ENCODE results near the gene FLNA.

Gene FLNA

GRCh38 chrX:154358011-154358410 is 16.4 kb downstream of the FLNA start:
- Histone ChIP-seq H3K36me3 (ENCODE audit: control insufficient read depth, insufficient read depth, low read length) (peaks cover 95% of the 10 kb centered on the region), H3K9me3 (ENCODE audit: control insufficient read depth, insufficient read depth, low read length) (no peaks in the 10 kb centered on the region), H3K27me3 (ENCODE audit: control insufficient read depth, insufficient read depth, low read length) (no peaks in the 10 kb centered on the region), H3K4me3 (ENCODE audit: low read length) (no peak overlapping the region), H3K4me1 (ENCODE audit: control insufficient read depth, insufficient read depth, low read length) (no peaks in the 10 kb centered on the region), H3K27ac (ENCODE audit: low read length) (no peak overlapping the region)
- DNase-seq (ENCODE audit: low read depth, low spot score), result no peak
- no CpG with 5 or more reads among the region's 11 CpGs for WGBS (ENCODE audit: insufficient coverage, insufficient read length)

GRCh38 chrX:154357205-154357604 is 17.2 kb downstream of the FLNA start:
- no peak for DNase-seq (ENCODE audit: low read depth, low spot score)
- H3K36me3 ChIP-seq (ENCODE audit: control insufficient read depth, insufficient read depth, low read length), result peaks cover 96% of the 10 kb centered on the region
- no peaks in the 10 kb centered on the region for H3K9me3 ChIP-seq (ENCODE audit: control insufficient read depth, insufficient read depth, low read length)
- WGBS (ENCODE audit: insufficient coverage, insufficient read length), result no CpG with 5 or more reads among the region's 27 CpGs
- H3K27me3 ChIP-seq (ENCODE audit: control insufficient read depth, insufficient read depth, low read length), result no peaks in the 10 kb centered on the region
- H3K4me1 ChIP-seq (ENCODE audit: control insufficient read depth, insufficient read depth, low read length), result no peaks in the 10 kb centered on the region
- H3K4me3 ChIP-seq (ENCODE audit: low read length), result no peak overlapping the region
- no peak overlapping the region for H3K27ac ChIP-seq (ENCODE audit: low read length)

GRCh38 chrX:154356596-154356995 is 17.8 kb downstream of the FLNA start:
- Histone ChIP-seq H3K4me1 (ENCODE audit: control insufficient read depth, insufficient read depth, low read length) (no peaks in the 10 kb centered on the region), H3K36me3 (ENCODE audit: control insufficient read depth, insufficient read depth, low read length) (peaks cover 95% of the 10 kb centered on the region), H3K4me3 (ENCODE audit: low read length) (no peak overlapping the region), H3K27ac (ENCODE audit: low read length) (no peak overlapping the region), H3K27me3 (ENCODE audit: control insufficient read depth, insufficient read depth, low read length) (no peaks in the 10 kb centered on the region), H3K9me3 (ENCODE audit: control insufficient read depth, insufficient read depth, low read length) (no peaks in the 10 kb centered on the region)
- no peak for DNase-seq (ENCODE audit: low read depth, low spot score)
- no CpG with 5 or more reads among the region's 13 CpGs for WGBS (ENCODE audit: insufficient coverage, insufficient read length)

GRCh38 chrX:154355776-154356140 is 18.7 kb downstream of the FLNA start:
- Histone ChIP-seq H3K4me3 (ENCODE audit: low read length) (no peak overlapping the region), H3K36me3 (ENCODE audit: control insufficient read depth, insufficient read depth, low read length) (peaks cover 97% of the 10 kb centered on the region), H3K27ac (ENCODE audit: low read length) (no peak overlapping the region), H3K9me3 (ENCODE audit: control insufficient read depth, insufficient read depth, low read length) (no peaks in the 10 kb centered on the region), H3K4me1 (ENCODE audit: control insufficient read depth, insufficient read depth, low read length) (no peaks in the 10 kb centered on the region), H3K27me3 (ENCODE audit: control insufficient read depth, insufficient read depth, low read length) (no peaks in the 10 kb centered on the region)
- no peak for DNase-seq (ENCODE audit: low read depth, low spot score)
- WGBS (ENCODE audit: insufficient coverage, insufficient read length), result no CpG with 5 or more reads among the region's 12 CpGs

DNA sequence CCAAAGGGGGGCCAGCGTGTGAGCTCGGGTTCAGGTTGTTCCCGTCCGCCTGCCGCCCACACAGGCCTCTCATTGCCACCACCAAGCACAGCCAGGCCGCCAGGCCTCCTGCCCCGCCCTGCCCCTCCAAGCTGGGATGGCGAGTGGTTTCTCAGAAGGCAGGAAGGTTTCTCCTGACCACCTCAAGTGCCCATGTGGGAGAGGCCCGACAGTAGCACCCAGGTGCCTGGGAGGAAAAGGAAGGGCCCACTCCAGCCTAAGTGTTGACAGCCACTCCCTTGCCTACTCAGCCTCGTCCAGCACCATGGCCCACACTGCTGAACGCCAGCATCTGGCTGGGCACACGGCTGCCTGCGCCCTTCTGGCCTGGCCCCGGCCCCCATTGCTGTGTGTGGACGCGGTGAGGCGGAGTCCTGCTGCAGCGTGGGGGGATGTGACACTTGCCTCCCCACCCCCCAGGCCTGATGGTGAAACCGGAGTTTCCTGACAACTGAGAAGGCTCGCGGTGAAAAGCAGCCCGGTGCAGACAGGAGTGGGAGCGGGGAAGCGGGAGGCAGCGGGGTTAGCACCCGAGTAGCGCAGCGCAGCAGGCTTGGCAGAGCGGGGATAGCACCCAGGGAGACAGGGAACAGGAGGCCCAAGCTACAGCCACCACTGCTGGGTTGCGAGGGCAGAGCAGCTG is 19.2 kb downstream of the FLNA start:
- H3K9me3 ChIP-seq (ENCODE audit: control insufficient read depth, insufficient read depth, low read length), result no peaks in the 10 kb centered on the region
- H3K36me3 ChIP-seq (ENCODE audit: control insufficient read depth, insufficient read depth, low read length), result peaks cover 96% of the 10 kb centered on the region
- no CpG with 5 or more reads among the region's 30 CpGs for WGBS (ENCODE audit: insufficient coverage, insufficient read length)
- H3K4me1 ChIP-seq (ENCODE audit: control insufficient read depth, insufficient read depth, low read length), result no peaks in the 10 kb centered on the region
- H3K27me3 ChIP-seq (ENCODE audit: control insufficient read depth, insufficient read depth, low read length), result no peaks in the 10 kb centered on the region
- H3K27ac ChIP-seq (ENCODE audit: low read length), result no peak overlapping the region
- no peak overlapping the region for H3K4me3 ChIP-seq (ENCODE audit: low read length)
- DNase-seq (ENCODE audit: low read depth, low spot score), result no peak

DNA sequence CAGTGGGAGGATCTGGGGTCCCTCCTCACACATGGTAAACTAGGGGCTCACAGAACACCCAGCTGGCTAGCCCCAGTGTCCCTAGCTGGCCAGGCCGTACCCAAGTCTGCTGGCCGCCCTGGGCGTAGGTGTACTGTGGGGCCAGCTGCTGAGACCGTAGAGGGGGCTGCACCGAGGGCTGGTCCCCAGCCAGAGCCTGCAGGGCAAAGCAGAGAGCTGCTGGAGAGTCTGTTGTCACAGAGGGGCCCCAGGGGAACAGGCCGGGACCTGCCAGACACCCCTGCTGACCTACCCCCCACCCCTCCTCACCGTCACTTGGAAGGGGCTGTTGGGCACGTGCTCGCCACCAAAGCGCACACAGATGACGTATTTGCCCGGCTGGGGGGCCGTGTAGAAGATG is 19.9 kb downstream of the FLNA start:
- no peaks in the 10 kb centered on the region for H3K27me3 ChIP-seq (ENCODE audit: control insufficient read depth, insufficient read depth, low read length)
- no peak overlapping the region for H3K27ac ChIP-seq (ENCODE audit: low read length)
- no peaks in the 10 kb centered on the region for H3K4me1 ChIP-seq (ENCODE audit: control insufficient read depth, insufficient read depth, low read length)
- no peaks in the 10 kb centered on the region for H3K9me3 ChIP-seq (ENCODE audit: control insufficient read depth, insufficient read depth, low read length)
- no CpG with 5 or more reads among the region's 13 CpGs for WGBS (ENCODE audit: insufficient coverage, insufficient read length)
- peaks cover 96% of the 10 kb centered on the region for H3K36me3 ChIP-seq (ENCODE audit: control insufficient read depth, insufficient read depth, low read length)
- H3K4me3 ChIP-seq (ENCODE audit: low read length), result no peak overlapping the region
- DNase-seq (ENCODE audit: low read depth, low spot score), result no peak

GRCh38 chrX:154354013-154354412 is 20.4 kb downstream of the FLNA start:
- Histone ChIP-seq H3K27ac (ENCODE audit: low read length) (no peak overlapping the region), H3K36me3 (ENCODE audit: control insufficient read depth, insufficient read depth, low read length) (peaks cover 96% of the 10 kb centered on the region), H3K27me3 (ENCODE audit: control insufficient read depth, insufficient read depth, low read length) (no peaks in the 10 kb centered on the region), H3K4me1 (ENCODE audit: control insufficient read depth, insufficient read depth, low read length) (no peaks in the 10 kb centered on the region), H3K4me3 (ENCODE audit: low read length) (no peak overlapping the region), H3K9me3 (ENCODE audit: control insufficient read depth, insufficient read depth, low read length) (no peaks in the 10 kb centered on the region)
- no CpG with 5 or more reads among the region's 14 CpGs for WGBS (ENCODE audit: insufficient coverage, insufficient read length)
- DNase-seq (ENCODE audit: low read depth, low spot score), result no peak

DNA sequence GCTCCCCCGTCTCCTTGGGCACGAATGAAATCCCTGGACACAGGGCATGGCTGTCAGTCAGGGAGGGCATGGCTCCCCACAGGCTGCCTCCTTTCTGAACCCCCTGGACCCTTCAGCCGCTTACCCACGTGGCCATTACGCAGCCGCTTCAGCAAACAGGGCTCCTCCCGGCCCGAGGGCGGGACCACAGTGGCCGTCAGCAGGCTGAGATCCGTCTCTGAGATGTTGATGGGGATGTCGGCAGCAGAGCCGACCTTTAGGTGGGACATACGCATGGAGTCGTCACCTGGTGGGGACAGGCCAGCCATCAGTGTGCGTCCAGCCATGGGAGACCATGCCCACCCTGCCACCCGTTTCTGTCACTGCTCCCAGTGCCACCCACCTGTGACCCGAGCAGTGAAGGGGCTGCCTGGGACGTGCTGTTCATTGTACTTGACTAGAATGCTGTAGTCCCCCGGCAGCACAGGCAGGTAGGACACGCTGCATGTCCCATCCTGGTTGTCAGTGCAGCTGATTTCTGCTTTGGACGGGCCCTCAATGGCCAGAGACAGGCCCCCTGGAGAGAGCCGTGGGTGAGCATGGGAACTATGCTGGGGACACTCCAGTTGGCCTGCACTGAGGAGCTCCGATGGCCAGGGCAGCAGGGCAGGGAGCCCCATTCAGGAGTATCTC is 21.1 kb downstream of the FLNA start:
- Histone ChIP-seq H3K36me3 (ENCODE audit: control insufficient read depth, insufficient read depth, low read length) (peaks cover 94% of the 10 kb centered on the region), H3K4me1 (ENCODE audit: control insufficient read depth, insufficient read depth, low read length) (no peaks in the 10 kb centered on the region), H3K27me3 (ENCODE audit: control insufficient read depth, insufficient read depth, low read length) (no peaks in the 10 kb centered on the region), H3K4me3 (ENCODE audit: low read length) (no peak overlapping the region), H3K27ac (ENCODE audit: low read length) (no peak overlapping the region), H3K9me3 (ENCODE audit: control insufficient read depth, insufficient read depth, low read length) (no peaks in the 10 kb centered on the region)
- WGBS (ENCODE audit: insufficient coverage, insufficient read length), result no CpG with 5 or more reads among the region's 24 CpGs
- DNase-seq (ENCODE audit: low read depth, low spot score), result no peak

DNA sequence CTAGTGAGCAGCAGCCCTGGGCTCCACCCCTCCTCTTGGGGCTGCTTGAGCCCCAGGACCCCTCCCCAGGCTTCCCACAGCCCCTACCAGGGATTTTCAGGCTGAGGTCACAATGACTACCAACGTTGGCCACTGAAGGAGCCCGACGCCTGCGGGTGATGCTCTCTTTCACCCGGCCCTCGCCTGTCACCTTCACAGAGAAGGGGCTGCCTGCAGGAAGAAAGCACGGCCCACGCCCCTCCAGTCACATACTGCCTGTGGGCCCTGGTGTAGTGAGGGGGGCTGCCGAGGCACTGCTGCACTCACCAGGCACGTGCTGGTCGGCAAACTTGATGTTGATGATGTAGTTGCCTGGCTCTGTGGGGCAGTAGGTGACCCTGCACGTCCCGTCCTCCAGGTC is 22.0 kb downstream of the FLNA start:
- DNase-seq (ENCODE audit: low read depth, low spot score), result no peak
- Histone ChIP-seq H3K27ac (ENCODE audit: low read length) (no peak overlapping the region), H3K4me1 (ENCODE audit: control insufficient read depth, insufficient read depth, low read length) (no peaks in the 10 kb centered on the region), H3K36me3 (ENCODE audit: control insufficient read depth, insufficient read depth, low read length) (peaks cover 85% of the 10 kb centered on the region), H3K4me3 (ENCODE audit: low read length) (no peak overlapping the region), H3K9me3 (ENCODE audit: control insufficient read depth, insufficient read depth, low read length) (no peaks in the 10 kb centered on the region), H3K27me3 (ENCODE audit: control insufficient read depth, insufficient read depth, low read length) (no peaks in the 10 kb centered on the region)
- no CpG with 5 or more reads among the region's 13 CpGs for WGBS (ENCODE audit: insufficient coverage, insufficient read length)

DNA sequence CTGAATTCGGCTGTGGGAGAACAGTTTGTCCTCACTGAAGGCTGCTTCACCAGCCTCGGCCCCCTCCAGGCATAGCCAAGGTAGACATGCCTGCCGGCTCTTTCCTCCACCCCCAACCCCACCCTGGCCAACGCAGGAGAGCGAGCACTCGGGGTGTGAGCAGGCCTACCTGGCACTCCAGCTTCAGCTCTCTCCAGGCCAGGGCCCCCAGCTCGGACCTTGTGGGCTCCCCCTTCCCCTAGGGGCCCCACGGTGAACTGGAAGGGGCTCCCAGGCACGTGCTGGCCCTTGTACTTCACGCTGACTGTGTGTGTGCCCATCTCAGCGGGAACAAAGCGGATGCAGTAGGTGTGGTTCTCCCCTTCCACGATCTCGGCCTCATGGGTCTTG is 22.4 kb downstream of the FLNA start:
- no peak overlapping the region for H3K27ac ChIP-seq (ENCODE audit: low read length)
- WGBS (ENCODE audit: insufficient coverage, insufficient read length), result no CpG with 5 or more reads among the region's 14 CpGs
- H3K36me3 ChIP-seq (ENCODE audit: control insufficient read depth, insufficient read depth, low read length), result peaks cover 81% of the 10 kb centered on the region
- H3K4me1 ChIP-seq (ENCODE audit: control insufficient read depth, insufficient read depth, low read length), result no peaks in the 10 kb centered on the region
- H3K9me3 ChIP-seq (ENCODE audit: control insufficient read depth, insufficient read depth, low read length), result no peaks in the 10 kb centered on the region
- no peaks in the 10 kb centered on the region for H3K27me3 ChIP-seq (ENCODE audit: control insufficient read depth, insufficient read depth, low read length)
- no peak for DNase-seq (ENCODE audit: low read depth, low spot score)
- H3K4me3 ChIP-seq (ENCODE audit: low read length), result no peak overlapping the region
